ENCODE results near the gene RNF208. TPM values are rescaled to one million over a fixed set of nuclear protein-coding genes. Genes with fewer than 3 reads are reported as not detected.

Gene RNF208
- total RNA-seq, 1 donor = 0.45 TPM

DNA sequence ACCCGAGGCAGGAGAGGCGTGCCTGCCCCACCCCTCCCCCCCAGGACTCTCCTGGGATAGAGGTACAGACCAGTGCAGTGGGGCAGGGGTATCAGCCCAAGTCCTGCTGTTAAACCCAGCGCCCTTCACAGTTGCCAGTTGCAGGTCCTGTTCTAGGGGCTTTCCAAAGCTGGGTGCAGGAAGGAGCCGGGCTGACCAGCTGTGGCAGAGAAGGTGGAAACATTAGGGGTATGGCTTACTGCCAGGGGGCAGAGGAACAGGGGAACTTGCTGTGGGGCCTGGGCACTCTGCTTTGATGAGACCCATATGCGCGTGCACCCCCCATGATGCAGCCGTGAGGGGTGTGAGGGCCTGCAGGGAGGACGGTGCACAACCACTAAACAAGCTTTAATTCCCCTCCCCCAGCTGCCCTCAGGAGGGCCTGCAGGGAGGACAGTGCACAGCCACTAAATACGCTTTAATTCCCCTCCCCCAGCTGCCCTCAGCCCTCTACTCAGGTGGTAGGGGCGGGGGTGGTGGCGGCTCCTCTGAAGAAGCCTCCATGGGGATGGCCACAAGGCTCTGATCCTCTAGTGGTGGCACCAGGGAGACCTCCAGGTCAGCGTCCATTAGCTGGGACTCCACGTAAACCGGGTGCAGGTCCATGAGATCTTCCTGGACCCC lies 51.4 kb downstream of the RNF208 start:
- H3K4me3 ChIP-seq (ENCODE audit: low read depth, low read length) = no peak overlapping the region
- no peak for DNase-seq (ENCODE audit: low read depth)
- TF ChIP-seq, protein P1, sequence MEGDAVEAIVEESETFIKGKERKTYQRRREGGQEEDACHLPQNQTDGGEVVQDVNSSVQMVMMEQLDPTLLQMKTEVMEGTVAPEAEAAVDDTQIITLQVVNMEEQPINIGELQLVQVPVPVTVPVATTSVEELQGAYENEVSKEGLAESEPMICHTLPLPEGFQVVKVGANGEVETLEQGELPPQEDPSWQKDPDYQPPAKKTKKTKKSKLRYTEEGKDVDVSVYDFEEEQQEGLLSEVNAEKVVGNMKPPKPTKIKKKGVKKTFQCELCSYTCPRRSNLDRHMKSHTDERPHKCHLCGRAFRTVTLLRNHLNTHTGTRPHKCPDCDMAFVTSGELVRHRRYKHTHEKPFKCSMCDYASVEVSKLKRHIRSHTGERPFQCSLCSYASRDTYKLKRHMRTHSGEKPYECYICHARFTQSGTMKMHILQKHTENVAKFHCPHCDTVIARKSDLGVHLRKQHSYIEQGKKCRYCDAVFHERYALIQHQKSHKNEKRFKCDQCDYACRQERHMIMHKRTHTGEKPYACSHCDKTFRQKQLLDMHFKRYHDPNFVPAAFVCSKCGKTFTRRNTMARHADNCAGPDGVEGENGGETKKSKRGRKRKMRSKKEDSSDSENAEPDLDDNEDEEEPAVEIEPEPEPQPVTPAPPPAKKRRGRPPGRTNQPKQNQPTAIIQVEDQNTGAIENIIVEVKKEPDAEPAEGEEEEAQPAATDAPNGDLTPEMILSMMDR (IDR thresholded peaks at IDR 0.05; ENCODE audit: insufficient read depth, low read length) = no peak

Other genes with a start within 250 kb of the RNF208 start
- 27.6 and 32.8 TPM in 2 replicates for gene PTGDS, start 244.7 kb downstream of the RNF208 start, total RNA-seq (ENCODE audit: low replicate concordance)
- 0.54 and 15.3 TPM in 2 replicates for gene LCNL1, start 239.2 kb downstream of the RNF208 start, total RNA-seq (ENCODE audit: low replicate concordance)
- 7.1 and 18.3 TPM in 2 replicates for gene PAXX, start 229.8 kb downstream of the RNF208 start, total RNA-seq (ENCODE audit: low replicate concordance)
- gene CLIC3, start 225.7 kb downstream of the RNF208 start, total RNA-seq (ENCODE audit: low replicate concordance) = 4.3 and 5.2 TPM in 2 replicates
- 21.0 and 25.0 TPM in 2 replicates for gene ABCA2, start 194.0 kb downstream of the RNF208 start, total RNA-seq (ENCODE audit: low replicate concordance)
- gene FUT7, start 190.2 kb downstream of the RNF208 start, total RNA-seq (ENCODE audit: low replicate concordance) = not detected in 2 replicates
- 23.8 and 31.6 TPM in 2 replicates for gene NPDC1, start 176.1 kb downstream of the RNF208 start, total RNA-seq (ENCODE audit: low replicate concordance)
- 0.09 TPM in 1 of 2 replicates, not detected in the other for gene ENTPD2, start 168.2 kb downstream of the RNF208 start, total RNA-seq (ENCODE audit: low replicate concordance)
- 0.41 and 1.5 TPM in 2 replicates for gene SAPCD2, start 151.7 kb downstream of the RNF208 start, total RNA-seq (ENCODE audit: low replicate concordance)
- 12.7 and 17.7 TPM in 2 replicates for gene UAP1L1, start 144.7 kb downstream of the RNF208 start, total RNA-seq (ENCODE audit: low replicate concordance)
- gene MAN1B1, start 135.3 kb downstream of the RNF208 start, total RNA-seq (ENCODE audit: low replicate concordance) = 50.8 and 103 TPM in 2 replicates
- 69.5 and 72.3 TPM in 2 replicates for gene DPP7, start 107.5 kb downstream of the RNF208 start, total RNA-seq (ENCODE audit: low replicate concordance)
- not detected in 2 replicates for gene GRIN1, start 83.1 kb downstream of the RNF208 start, total RNA-seq (ENCODE audit: low replicate concordance)
- gene LRRC26, start 52.2 kb downstream of the RNF208 start, total RNA-seq (ENCODE audit: low replicate concordance) = not detected in 2 replicates
- gene TMEM210, start 50.2 kb downstream of the RNF208 start, total RNA-seq (ENCODE audit: low replicate concordance) = not detected in 2 replicates
- 25.7 and 28.0 TPM in 2 replicates for gene ANAPC2, start 33.7 kb downstream of the RNF208 start, total RNA-seq (ENCODE audit: low replicate concordance)
- 43.5 and 51.5 TPM in 2 replicates for gene SSNA1, start 33.6 kb downstream of the RNF208 start, total RNA-seq (ENCODE audit: low replicate concordance)
- 8.0 and 10.5 TPM in 2 replicates for gene TPRN, start 21.5 kb downstream of the RNF208 start, total RNA-seq (ENCODE audit: low replicate concordance)
- 32.3 and 34.7 TPM in 2 replicates for gene TMEM203, start 16.6 kb downstream of the RNF208 start, total RNA-seq (ENCODE audit: low replicate concordance)
- gene NDOR1, start 16.5 kb downstream of the RNF208 start, total RNA-seq (ENCODE audit: low replicate concordance) = 8.5 and 8.6 TPM in 2 replicates
- gene CYSRT1, start 2.9 kb upstream of the RNF208 start, total RNA-seq (ENCODE audit: low replicate concordance) = 0.36 and 0.49 TPM in 2 replicates
- 0.09 TPM in 1 of 2 replicates, not detected in the other for gene RNF224, start 5.3 kb upstream of the RNF208 start, total RNA-seq (ENCODE audit: low replicate concordance)
- not detected in 2 replicates for gene SLC34A3, start 8.7 kb upstream of the RNF208 start, total RNA-seq (ENCODE audit: low replicate concordance)
- 21.8 and 195 TPM in 2 replicates for gene TUBB4B, start 19.0 kb upstream of the RNF208 start, total RNA-seq (ENCODE audit: low replicate concordance)
- not detected in 2 replicates for gene STPG3, start 29.0 kb upstream of the RNF208 start, total RNA-seq (ENCODE audit: low replicate concordance)
- 27.1 and 43.7 TPM in 2 replicates for gene NELFB, start 33.1 kb upstream of the RNF208 start, total RNA-seq (ENCODE audit: low replicate concordance)
- 12.6 and 31.3 TPM in 2 replicates for gene TOR4A, start 55.5 kb upstream of the RNF208 start, total RNA-seq (ENCODE audit: low replicate concordance)
- 0.09 TPM in 1 of 2 replicates, not detected in the other for gene NRARP, start 80.0 kb upstream of the RNF208 start, total RNA-seq (ENCODE audit: low replicate concordance)
- 5.2 and 14.3 TPM in 2 replicates for gene EXD3, start 200.9 kb upstream of the RNF208 start, total RNA-seq (ENCODE audit: low replicate concordance)
- gene NOXA1, start 201.2 kb upstream of the RNF208 start, total RNA-seq (ENCODE audit: low replicate concordance) = 0.36 and 0.74 TPM in 2 replicates
- not detected in 2 replicates for gene ENTPD8, start 219.1 kb upstream of the RNF208 start, total RNA-seq (ENCODE audit: low replicate concordance)
- 29.1 and 29.6 TPM in 2 replicates for gene NSMF, start 237.1 kb upstream of the RNF208 start, total RNA-seq (ENCODE audit: low replicate concordance)